GM18870 (cell line): ENCODE measurements around the gene ANKRD33.

Experiments
- ATAC-seq: cut with Tn5 transposase; IDR thresholded peaks from one replicate; pipeline ENCODE4 v1.9.1; 2021; ENCODE audit warnings: moderate library complexity; ENCODE audit not compliant: unreplicated experiment

The ANKRD33 gene

GRCh38 chr12:51915003-51915625 lies 27.2 kb downstream of the ANKRD33 start:
- ATAC-seq: no peak

- no peak for ATAC-seq
Measured at GRCh38 chr12:51915951-51916350, 28.0 kb downstream of the ANKRD33 start.

- no peak for ATAC-seq
Measured at GRCh38 chr12:51917041-51917590, 29.2 kb downstream of the ANKRD33 start.

- no peak for ATAC-seq
Measured at GRCh38 chr12:51917746-51918453, 30.0 kb downstream of the ANKRD33 start.

GRCh38 chr12:51920046-51920445 lies 32.1 kb downstream of the ANKRD33 start:
- ATAC-seq: no peak

GRCh38 chr12:51921017-51921725 lies 33.3 kb downstream of the ANKRD33 start:
- ATAC-seq: no peak

GRCh38 chr12:51922146-51922545 lies 34.2 kb downstream of the ANKRD33 start:
- no peak for ATAC-seq

GRCh38 chr12:51922762-51923505 lies 35.0 kb downstream of the ANKRD33 start:
- no peak for ATAC-seq

- ATAC-seq: no peak
Measured at GRCh38 chr12:51923506-51924365, 35.8 kb downstream of the ANKRD33 start.

GRCh38 chr12:51924551-51925319 lies 36.8 kb downstream of the ANKRD33 start:
- ATAC-seq: peak; percentile 63

GRCh38 chr12:51925346-51926063 lies 37.6 kb downstream of the ANKRD33 start:
- ATAC-seq: no peak

GRCh38 chr12:51926064-51926632 lies 38.2 kb downstream of the ANKRD33 start:
- no peak for ATAC-seq

- no peak for ATAC-seq
Measured at GRCh38 chr12:51926718-51927117, 38.8 kb downstream of the ANKRD33 start.

GRCh38 chr12:51932218-51933076 lies 44.5 kb downstream of the ANKRD33 start:
- ATAC-seq: no peak

- no peak for ATAC-seq
Measured at GRCh38 chr12:51934080-51934479, 46.2 kb downstream of the ANKRD33 start.

- no peak for ATAC-seq
Measured at GRCh38 chr12:51937926-51938325, 50.0 kb downstream of the ANKRD33 start.

GRCh38 chr12:51938726-51939125 lies 50.8 kb downstream of the ANKRD33 start:
- ATAC-seq: no peak
